Coronary artery (tissue), 2 donors: Measurements from ENCODE around the gene DEXI.

Experiments used
- DNase-seq: peaks from one replicate; pipeline ENCODE4 v3.0.0-alpha.2; 2017; ENCODE audit warnings: low spot score
- H3K27ac ChIP-seq, 2 donors: fragments of 200-600 bp; sonication (generic); one replicate each; pipeline ENCODE4 v1.5.1; 2016 to 2019
- H3K4me3 ChIP-seq: fragments of 200-600 bp; sonication (generic); 2 replicates; pipeline ENCODE4 v1.5.1; 2016; ENCODE audit warnings: mild to moderate bottlenecking, moderate library complexity
- CTCF ChIP-seq: fragments of 200-600 bp; sonication (generic); IDR thresholded peaks from one replicate; pipeline ENCODE4 v1.5.1; 2019; ENCODE audit warnings: antibody characterized with exemption

Gene DEXI

GRCh38 chr16:10942352-10943063 is at the start of gene DEXI:
DEXI (minus strand) TSS chr16:10942468; CDS start chr16:10942005, 463 bp downstream.
- H3K4me3 ChIP-seq = peak within 1 kb of the TSS; percentile 87
- H3K27ac ChIP-seq = peak within 1 kb of the TSS; percentile 81 to 88
- no peak for TF ChIP-seq CTCF

GRCh38 chr16:10990378-10990777 is 48.1 kb upstream of the DEXI start:
- DNase-seq = no peak
- no peak overlapping the region for H3K4me3 ChIP-seq
- H3K27ac ChIP-seq = no peak overlapping the region
- TF ChIP-seq CTCF = no peak

More at GRCh38 chr16:10942352-10943063, at the start of gene DEXI:
- DNase-seq = peak; percentile 96

- TF ChIP-seq CTCF = no peak
Observed at GRCh38 chr16:10989559-10989958, 47.3 kb upstream of the DEXI start.

GRCh38 chr16:10988879-10989278 is 46.6 kb upstream of the DEXI start:
- DNase-seq = no peak
- Histone ChIP-seq H3K27ac (no peak overlapping the region), H3K4me3 (no peak overlapping the region)
- TF ChIP-seq CTCF = no peak

More at GRCh38 chr16:10989559-10989958, 47.3 kb upstream of the DEXI start:
- Histone ChIP-seq H3K4me3 (no peak overlapping the region), H3K27ac (no peak overlapping the region)
- DNase-seq = no peak

- H3K4me3 ChIP-seq = no peak overlapping the region
- no peak for TF ChIP-seq CTCF
- no peak for DNase-seq
- H3K27ac ChIP-seq = no peak overlapping the region
Observed at GRCh38 chr16:10988164-10988803, 46.0 kb upstream of the DEXI start.

- Histone ChIP-seq H3K27ac (no peak overlapping the region), H3K4me3 (no peak overlapping the region)
- TF ChIP-seq CTCF = no peak
- no peak for DNase-seq
Observed at GRCh38 chr16:10987361-10988163, 45.3 kb upstream of the DEXI start.
